DND-41 (cell line): ENCODE results near the gene CEP41.

Experiments used
- ATAC-seq: fragments of 200-7000 bp; cut with Tn5 transposase; 3 replicates; pipeline ENCODE4 v1.9.1; 2021; ENCODE audit warnings: low read depth; ENCODE audit not compliant: insufficient read depth
- DNase-seq: peaks from one replicate; pipeline ENCODE4 v3.0.0-alpha.2; 2020
- H2AFZ ChIP-seq: 2 replicates; pipeline ENCODE4 v1.6.0; 2012; ENCODE audit warnings: low read depth, low read length
- H3K27ac ChIP-seq: 2 replicates; pipeline ENCODE4 v1.5.1; 2012; ENCODE audit warnings: low read length, inconsistent platforms
- H3K27me3 ChIP-seq: fragments of 200-600 bp; sonication (generic); 2 replicates; pipeline ENCODE4 v1.6.0; 2012; ENCODE audit warnings: low read length, mild to moderate bottlenecking, inconsistent platforms; ENCODE audit not compliant: insufficient read depth, poor library complexity
- H3K36me3 ChIP-seq: 2 replicates; pipeline ENCODE4 v1.5.1; 2012; ENCODE audit warnings: low read length, inconsistent platforms; ENCODE audit not compliant: insufficient read depth
- H3K4me1 ChIP-seq: 2 replicates; pipeline ENCODE4 v1.5.1; 2012; ENCODE audit warnings: mild to moderate bottlenecking, low read length; ENCODE audit not compliant: insufficient read depth
- H3K4me2 ChIP-seq: 2 replicates; pipeline ENCODE4 v1.6.0; 2012; ENCODE audit warnings: mild to moderate bottlenecking, moderate library complexity, low read length, inconsistent platforms; ENCODE audit not compliant: insufficient read depth
- H3K4me3 ChIP-seq, 2 experiments: fragments of 200-600 bp in 1 of 2; shearing (Covaris generic) in 1 of 2; 2 replicates each; pipeline ENCODE4 v1.5.1; 2012 to 2016; ENCODE audit warnings: inconsistent platforms in 2 of 2, low read length in 2 of 2, mild to moderate bottlenecking in 2 of 2, low read depth in 1 of 2, moderate library complexity in 1 of 2
- H3K79me2 ChIP-seq: 2 replicates; pipeline ENCODE4 v1.6.0; 2012; ENCODE audit warnings: low read length, inconsistent platforms; ENCODE audit not compliant: insufficient read depth
- H3K9ac ChIP-seq: 2 replicates; pipeline ENCODE4 v1.6.0; 2012; ENCODE audit warnings: low read depth, mild to moderate bottlenecking, inconsistent platforms, low read length, moderate library complexity
- H3K9me3 ChIP-seq: 2 replicates; pipeline ENCODE4 v1.5.1; 2012; ENCODE audit warnings: low read length, moderate library complexity, mild to moderate bottlenecking, inconsistent platforms; ENCODE audit not compliant: insufficient read depth, severe bottlenecking
- H4K20me1 ChIP-seq: 2 replicates; pipeline ENCODE4 v1.6.0; 2012; ENCODE audit warnings: low read length; ENCODE audit not compliant: insufficient read depth
- CTCF ChIP-seq: IDR thresholded peaks from 2 replicates; pipeline ENCODE4 v1.5.1; 2012; ENCODE audit warnings: borderline replicate concordance, low read length, moderate library complexity, mild to moderate bottlenecking; ENCODE audit not compliant: poor library complexity, severe bottlenecking; ENCODE audit errors: extremely low read depth
- EZH2 ChIP-seq: IDR thresholded peaks from 3 replicates; pipeline ENCODE4 v1.6.1; 2012; ENCODE audit warnings: borderline replicate concordance, low read depth, mild to moderate bottlenecking, moderate library complexity, low read length, inconsistent platforms; ENCODE audit not compliant: severe bottlenecking

CEP41 gene

GRCh38 chr7:130410868-130411541 lies 29.8 kb downstream of the CEP41 start:
- Histone ChIP-seq H2AFZ (no peak overlapping the region), H4K20me1 (no peaks in the 10 kb centered on the region), H3K4me2 (no peak overlapping the region), H3K4me3 (no peak overlapping the region), H3K27ac (no peak overlapping the region), H3K4me1 (peaks cover 15% of the 10 kb centered on the region), H3K79me2 (no peaks in the 10 kb centered on the region), H3K9me3 (no peaks in the 10 kb centered on the region), H3K36me3 (peaks cover 3% of the 10 kb centered on the region; the same call in 1 of the 2 replicates), H3K9ac (no peak overlapping the region), H3K27me3 (no peaks in the 10 kb centered on the region)
- TF ChIP-seq EZH2 (no peak), CTCF (no peak)
- ATAC-seq (no peak), DNase-seq (no peak)

GRCh38 chr7:130409712-130410072 lies 31.1 kb downstream of the CEP41 start:
- ATAC-seq = no peak

GRCh38 chr7:130409067-130409711 lies 31.6 kb downstream of the CEP41 start:
- no peak overlapping the region for H3K27ac ChIP-seq
- H3K79me2 ChIP-seq = no peaks in the 10 kb centered on the region
- TF ChIP-seq EZH2 = no peak
- TF ChIP-seq CTCF = no peak
- H3K9me3 ChIP-seq = no peaks in the 10 kb centered on the region
- no peak overlapping the region for H3K9ac ChIP-seq
- H3K4me2 ChIP-seq = no peak overlapping the region
- H3K4me3 ChIP-seq = no peak overlapping the region
- H3K27me3 ChIP-seq = no peaks in the 10 kb centered on the region
- no peaks in the 10 kb centered on the region for H4K20me1 ChIP-seq
- DNase-seq = no peak
- H2AFZ ChIP-seq = no peak overlapping the region
- no peak for ATAC-seq
- peaks cover 3% of the 10 kb centered on the region; the same call in 1 of the 2 replicates for H3K36me3 ChIP-seq
- no peaks in the 10 kb centered on the region for H3K4me1 ChIP-seq

More at GRCh38 chr7:130409712-130410072, 31.1 kb downstream of the CEP41 start:
- H3K4me2 ChIP-seq = no peak overlapping the region
- no peak overlapping the region for H3K4me3 ChIP-seq
- no peak overlapping the region for H2AFZ ChIP-seq
- H3K4me1 ChIP-seq = peaks cover 2% of the 10 kb centered on the region
- H3K9me3 ChIP-seq = no peaks in the 10 kb centered on the region
- no peaks in the 10 kb centered on the region for H4K20me1 ChIP-seq
- no peak overlapping the region for H3K27ac ChIP-seq
- no peak for DNase-seq
- H3K27me3 ChIP-seq = no peaks in the 10 kb centered on the region
- peaks cover 3% of the 10 kb centered on the region; the same call in 1 of the 2 replicates for H3K36me3 ChIP-seq
- no peaks in the 10 kb centered on the region for H3K79me2 ChIP-seq
- TF ChIP-seq EZH2 = no peak
- no peak for TF ChIP-seq CTCF
- H3K9ac ChIP-seq = no peak overlapping the region
